Naive thymus-derived CD4-positive, alpha-beta T cell (primary cell): ENCODE measurements around the gene ACKR3. TPM values are rescaled to one million over a fixed set of nuclear protein-coding genes. Genes with fewer than 3 reads are reported as not detected.

ENCODE experiments used
- ATAC-seq: fragments of 150-1000 bp; cut with Tn5 transposase; 2 replicates; pipeline ENCODE4 v1.10.0; 2021; ENCODE audit warnings: mild to moderate bottlenecking, moderate library complexity
- CTCF ChIA-PET: fragments of 350-600 bp; sonication (Branson Sonifier 250); formaldehyde crosslinking; loops from one replicate; lab custom pipeline; 2021; ENCODE audit warnings: antibody characterized with exemption; lab: Charles Lee
- POLR2A ChIA-PET: fragments of 350-600 bp; sonication (Branson Sonifier 250); formaldehyde crosslinking; loops from one replicate; lab custom pipeline; 2021; ENCODE audit warnings: antibody characterized with exemption, inconsistent platforms; lab: Charles Lee
- DNase-seq, 9 donors: peaks; one replicate each; pipeline versions ENCODE4 v3.0.0 to v3.0.0-alpha.2; 2020 to 2022; ENCODE audit warnings: mixed read lengths in 1 of 9
- H3K27ac ChIP-seq: one replicate; pipeline ENCODE4 v1.7.0; 2013; ENCODE audit warnings: mild to moderate bottlenecking, low read depth, low read length, moderate library complexity
- H3K27me3 ChIP-seq, 2 donors: one replicate each; pipeline ENCODE4 v1.7.0; 2013; ENCODE audit warnings: low read length in 2 of 2, mild to moderate bottlenecking in 2 of 2, moderate library complexity in 2 of 2; ENCODE audit not compliant: control insufficient read depth in 2 of 2, insufficient read depth in 2 of 2
- H3K36me3 ChIP-seq, 3 experiments: 1 replicate in 2 of 3; 2 replicates in 1 of 3; pipeline ENCODE4 v1.7.0; 2013; ENCODE audit warnings: low read length in 3 of 3, mild to moderate bottlenecking in 3 of 3, moderate library complexity in 1 of 3; ENCODE audit not compliant: insufficient read depth in 3 of 3, control insufficient read depth in 2 of 3
- H3K4me1 ChIP-seq, 2 donors: one replicate each; pipeline ENCODE4 v1.7.0; 2013; ENCODE audit warnings: low read length in 2 of 2, mild to moderate bottlenecking in 2 of 2, moderate library complexity in 1 of 2; ENCODE audit not compliant: control insufficient read depth in 2 of 2, insufficient read depth in 2 of 2
- H3K4me3 ChIP-seq: 2 replicates; pipeline ENCODE4 v1.7.0; 2013; ENCODE audit warnings: mild to moderate bottlenecking, low read length
- H3K9me3 ChIP-seq, 3 experiments: 1 replicate in 2 of 3; 2 replicates in 1 of 3; pipeline ENCODE4 v1.7.0; 2013; ENCODE audit warnings: low read length in 3 of 3; ENCODE audit not compliant: control insufficient read depth in 2 of 3
- H3K27ac Mint-ChIP-seq, 9 donors: one replicate each; pipeline ENCODE4 v1.8.0; 2020 to 2022; ENCODE audit warnings: mixed read lengths in 9 of 9, mild to moderate bottlenecking in 8 of 9, moderate library complexity in 5 of 9, inconsistent platforms in 2 of 9
- H3K27me3 Mint-ChIP-seq, 5 donors: one replicate each; pipeline ENCODE4 v1.8.0; 2021 to 2022; ENCODE audit warnings: mixed read lengths in 5 of 5, mild to moderate bottlenecking in 1 of 5
- H3K36me3 Mint-ChIP-seq, 5 donors: one replicate each; pipeline ENCODE4 v1.8.0; 2020 to 2022; ENCODE audit warnings: mixed read lengths in 5 of 5, mild to moderate bottlenecking in 3 of 5, inconsistent platforms in 1 of 5
- H3K4me1 Mint-ChIP-seq, 7 donors: one replicate each; pipeline ENCODE4 v1.8.0; 2020 to 2022; ENCODE audit warnings: mixed read lengths in 7 of 7, mild to moderate bottlenecking in 3 of 7, inconsistent platforms in 1 of 7
- H3K4me3 Mint-ChIP-seq, 10 donors: one replicate each; pipeline ENCODE4 v1.8.0; 2020 to 2022; ENCODE audit warnings: mild to moderate bottlenecking in 10 of 10, mixed read lengths in 10 of 10, moderate library complexity in 6 of 10, inconsistent platforms in 2 of 10
- H3K9me3 Mint-ChIP-seq, 11 donors: one replicate each; pipeline ENCODE4 v1.8.0; 2020 to 2022; ENCODE audit warnings: mixed read lengths in 11 of 11, mild to moderate bottlenecking in 4 of 11, inconsistent platforms in 1 of 11, moderate library complexity in 1 of 11
- intact Hi-C, 2 donors: fragments of 100-400 bp; cut with micrococcal nuclease; formaldehyde crosslinking; loops; one replicate each; pipeline ENCODE4 v1.15.1; 2023
- polyA plus RNA-seq, 2 donors: library from polyadenylated mRNA; unstranded; fragments of 300-500 nt; fragmentation: Illumina TruSeq; gene quantifications; one replicate each; pipeline ENCODE4 v1.2.3, GENCODE V29; 2021
- total RNA-seq, 6 experiments: library from RNA in 5 of 6; stranded (reverse) in 5 of 6; gene quantifications; 1 replicate in 5 of 6; 2 replicates in 1 of 6; pipeline ENCODE4 v1.2.3 and lab custom pipeline; 2021 to 2026

ACKR3 gene
- total and polyA plus RNA-seq, 7 experiments from 2014 or later: 2.8 to 6.2 (median 4.1) TPM

- H3K4me1 Mint-ChIP-seq: peaks cover 0 to 2% (median 0%) of the 10 kb centered on the region in 7 donors
- no peak overlapping the region for H3K4me3 Mint-ChIP-seq
- intact Hi-C loops: no loop called here
- Histone ChIP-seq H3K27ac (no peak overlapping the region), H3K36me3 (no peaks in the 10 kb centered on the region), H3K9me3 (no peaks in the 10 kb centered on the region), H3K4me3 (no peak overlapping the region), H3K4me1 (no peaks in the 10 kb centered on the region), H3K27me3 (no peaks in the 10 kb centered on the region)
- ChIA-PET POLR2A (no interaction called here), CTCF (no interaction called here)
- DNase-seq: no peak
- peaks cover 0 to 11% (median 0%) of the 10 kb centered on the region in 5 donors for H3K27me3 Mint-ChIP-seq
- H3K36me3 Mint-ChIP-seq: no peaks in the 10 kb centered on the region
- H3K27ac Mint-ChIP-seq: no peak overlapping the region
- ATAC-seq: no peak
- no peaks in the 10 kb centered on the region for H3K9me3 Mint-ChIP-seq
These were observed 60.6 kb downstream of the ACKR3 start for GRCh38 chr2:236629961-236630872.

- Mint-ChIP-seq H3K27me3 (peaks cover 0 to 11% (median 0%) of the 10 kb centered on the region in 5 donors), H3K4me3 (no peak overlapping the region), H3K4me1 (peaks cover 0 to 2% (median 0%) of the 10 kb centered on the region in 7 donors), H3K36me3 (no peaks in the 10 kb centered on the region), H3K27ac (peak overlapping the region in 1 of 9 donors; percentile 72), H3K9me3 (no peaks in the 10 kb centered on the region)
- Histone ChIP-seq H3K4me1 (no peaks in the 10 kb centered on the region), H3K27ac (no peak overlapping the region), H3K36me3 (no peaks in the 10 kb centered on the region), H3K27me3 (no peaks in the 10 kb centered on the region), H3K4me3 (no peak overlapping the region), H3K9me3 (no peaks in the 10 kb centered on the region)
- POLR2A ChIA-PET: no interaction called here
- no peak for ATAC-seq
- CTCF ChIA-PET: no interaction called here
- intact Hi-C loops: no loop called here
- no peak for DNase-seq
These were observed 61.7 kb downstream of the ACKR3 start for GRCh38 chr2:236631281-236631855.

GRCh38 chr2:236631856-236632291 is 62.2 kb downstream of the ACKR3 start:
- H3K9me3 ChIP-seq: no peaks in the 10 kb centered on the region
- H3K4me3 Mint-ChIP-seq: no peak overlapping the region
- peaks cover 0 to 2% (median 0%) of the 10 kb centered on the region in 7 donors for H3K4me1 Mint-ChIP-seq
- no peaks in the 10 kb centered on the region for H3K9me3 Mint-ChIP-seq
- intact Hi-C loops: no loop called here
- peaks cover 0 to 11% (median 0%) of the 10 kb centered on the region in 5 donors for H3K27me3 Mint-ChIP-seq
- H3K27me3 ChIP-seq: no peaks in the 10 kb centered on the region
- H3K27ac ChIP-seq: no peak overlapping the region
- no peak overlapping the region for H3K4me3 ChIP-seq
- DNase-seq (no peak), ATAC-seq (no peak)
- ChIA-PET CTCF (no interaction called here), POLR2A (no interaction called here)
- no peaks in the 10 kb centered on the region for H3K36me3 Mint-ChIP-seq
- peak overlapping the region in 1 of 9 donors; percentile 72 for H3K27ac Mint-ChIP-seq
- no peaks in the 10 kb centered on the region for H3K4me1 ChIP-seq
- no peaks in the 10 kb centered on the region for H3K36me3 ChIP-seq
